WTC11 (cell line): ENCODE data around the gene OST4. TPM values are rescaled to one million over a fixed set of nuclear protein-coding genes. Genes with fewer than 3 reads are reported as not detected.

ENCODE experiments used
- ATAC-seq: fragments of 200-7000 bp; cut with Tn5 transposase; 2 replicates; pipeline ENCODE4 v1.10.0; 2021; ENCODE audit warnings: mild to moderate bottlenecking, moderate library complexity
- CTCF ChIA-PET: fragments of 300-600 bp; sonication (Branson Sonifier 250); formaldehyde crosslinking; loops from one replicate; lab custom pipeline; 2021; ENCODE audit warnings: antibody characterized with exemption; lab: Charles Lee
- POLR2A ChIA-PET: fragments of 350-600 bp; sonication (Branson Sonifier 250); formaldehyde crosslinking; loops from one replicate; lab custom pipeline; 2021; ENCODE audit warnings: antibody characterized with exemption; lab: Charles Lee
- DNase-seq: peaks from one replicate; pipeline ENCODE4 v3.0.0; 2021; ENCODE audit warnings: low spot score
- H3K27ac Mint-ChIP-seq: 2 replicates; pipeline ENCODE4 v1.8.0; 2021; ENCODE audit warnings: mixed read lengths
- H3K27me3 Mint-ChIP-seq: 2 replicates; pipeline ENCODE4 v1.8.0; 2021; ENCODE audit warnings: low read depth, mild to moderate bottlenecking, moderate library complexity, mixed read lengths
- H3K36me3 Mint-ChIP-seq: 2 replicates; pipeline ENCODE4 v1.8.0; 2021; ENCODE audit warnings: mixed read lengths
- H3K4me1 Mint-ChIP-seq: 2 replicates; pipeline ENCODE4 v1.8.0; 2022; ENCODE audit warnings: mixed read lengths
- H3K4me3 Mint-ChIP-seq: 2 replicates; pipeline ENCODE4 v1.8.0; 2021; ENCODE audit warnings: mild to moderate bottlenecking, moderate library complexity, mixed read lengths
- H3K9me3 Mint-ChIP-seq: 2 replicates; pipeline ENCODE4 v1.8.0; 2021; ENCODE audit warnings: mixed read lengths
- EMX1 ChIP-seq: fragments of 250-450 bp; sonication (Bioruptor Pico); IDR thresholded peaks from 2 replicates; pipeline ENCODE4 v1.8.0; 2021; ENCODE audit warnings: mild to moderate bottlenecking
- GABPB1 ChIP-seq: sonication (generic); formaldehyde crosslinking; IDR thresholded peaks from 2 replicates; pipeline ENCODE4 v1.8.1; 2023; ENCODE audit warnings: mild to moderate bottlenecking, missing genetic modification reagents
- TEAD1 ChIP-seq: sonication (generic); formaldehyde crosslinking; IDR thresholded peaks from 2 replicates; pipeline ENCODE4 v1.8.0; 2022; ENCODE audit warnings: mild to moderate bottlenecking, missing genetic modification reagents
- ZNF121 ChIP-seq: sonication (generic); formaldehyde crosslinking; IDR thresholded peaks from 2 replicates; pipeline ENCODE4 v1.8.0; 2023; ENCODE audit warnings: missing genetic modification reagents
- ZNF263 ChIP-seq: sonication (generic); formaldehyde crosslinking; IDR thresholded peaks from 2 replicates; pipeline ENCODE4 v1.8.1; 2022; ENCODE audit warnings: low read depth, mild to moderate bottlenecking, moderate library complexity, missing genetic modification reagents
- total RNA-seq: library from RNA; stranded (reverse); gene quantifications from 3 replicates; pipeline ENCODE4 v1.2.3, GENCODE V29; 2021
- TF ChIP-seq, protein P1 (sequence below): sonication (generic); formaldehyde crosslinking; IDR thresholded peaks from 2 replicates; pipeline ENCODE4 v1.8.1; 2023; ENCODE audit warnings: mild to moderate bottlenecking, missing genetic modification reagents, moderate library complexity
- TF ChIP-seq, protein P2 (sequence below): sonication (generic); formaldehyde crosslinking; IDR thresholded peaks from 2 replicates; pipeline ENCODE4 v1.8.0; 2023; ENCODE audit warnings: missing genetic modification reagents, mild to moderate bottlenecking, borderline replicate concordance
- TF ChIP-seq, protein P3 (sequence below): fragments of 250-450 bp; sonication (Bioruptor Pico); IDR thresholded peaks from 2 replicates; pipeline ENCODE4 v2.1.2; 2022; ENCODE audit warnings: mild to moderate bottlenecking, moderate library complexity
- TF ChIP-seq, protein P4 (sequence below): sonication (generic); formaldehyde crosslinking; IDR thresholded peaks from 2 replicates; pipeline ENCODE4 v1.8.0; 2022; ENCODE audit warnings: mild to moderate bottlenecking, missing genetic modification reagents
- TF ChIP-seq, protein P5 (sequence below): fragments of 250-450 bp; sonication (Bioruptor Pico); IDR thresholded peaks from 2 replicates; pipeline ENCODE4 v1.9.0; 2021; ENCODE audit warnings: mild to moderate bottlenecking, borderline replicate concordance
- TF ChIP-seq, protein P6 (sequence below): sonication (generic); formaldehyde crosslinking; IDR thresholded peaks from 2 replicates; pipeline ENCODE4 v1.8.0; 2023; ENCODE audit warnings: mild to moderate bottlenecking, missing genetic modification reagents
- TF ChIP-seq, protein P7 (sequence below): sonication (generic); formaldehyde crosslinking; IDR thresholded peaks from 2 replicates; pipeline ENCODE4 v1.8.1; 2022; ENCODE audit warnings: mild to moderate bottlenecking, moderate library complexity, missing genetic modification reagents
- TF ChIP-seq, protein P8 (sequence below): sonication (generic); formaldehyde crosslinking; IDR thresholded peaks from 2 replicates; pipeline ENCODE4 v1.8.0; 2022; ENCODE audit warnings: mild to moderate bottlenecking, missing genetic modification reagents

The OST4 gene
- total RNA-seq, 1 experiment from 2014 or later = 210 TPM

DNA sequence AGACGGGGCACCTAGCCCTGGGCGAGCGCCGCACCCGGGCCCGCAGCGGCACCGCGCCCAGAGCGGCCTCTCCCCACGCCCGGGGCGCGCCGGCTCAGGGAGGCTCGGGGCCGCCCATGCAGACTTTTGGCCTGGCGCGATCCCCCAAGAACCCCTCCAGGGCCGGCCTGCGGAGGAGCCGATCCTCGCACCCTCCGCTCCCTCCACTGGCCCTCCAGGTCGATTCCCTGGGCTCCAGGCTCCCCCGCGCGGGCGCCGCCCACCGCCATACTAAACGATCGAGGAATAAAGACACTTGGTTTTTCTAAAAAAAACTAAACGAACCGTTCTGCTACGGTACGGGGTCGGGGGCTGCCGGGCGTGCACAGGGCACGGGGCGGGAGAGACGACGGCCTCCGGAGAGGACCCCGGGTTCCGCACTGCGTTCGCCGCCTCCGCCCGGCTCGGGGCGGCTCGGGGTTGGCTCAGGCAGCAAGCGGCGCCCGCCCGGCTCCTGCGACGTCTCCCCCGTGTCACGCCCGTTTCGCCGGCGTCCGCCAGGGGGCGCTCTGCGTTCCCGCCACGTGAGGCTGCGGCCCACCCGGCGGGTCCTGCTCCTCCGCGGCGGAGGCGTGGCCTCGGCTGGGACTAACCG is 14.8 kb upstream of the OST4 start (continued):
- TF ChIP-seq, protein P1, sequence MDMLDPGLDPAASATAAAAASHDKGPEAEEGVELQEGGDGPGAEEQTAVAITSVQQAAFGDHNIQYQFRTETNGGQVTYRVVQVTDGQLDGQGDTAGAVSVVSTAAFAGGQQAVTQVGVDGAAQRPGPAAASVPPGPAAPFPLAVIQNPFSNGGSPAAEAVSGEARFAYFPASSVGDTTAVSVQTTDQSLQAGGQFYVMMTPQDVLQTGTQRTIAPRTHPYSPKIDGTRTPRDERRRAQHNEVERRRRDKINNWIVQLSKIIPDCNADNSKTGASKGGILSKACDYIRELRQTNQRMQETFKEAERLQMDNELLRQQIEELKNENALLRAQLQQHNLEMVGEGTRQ (CRISPR knock-in tag) = peak; percentile 87
- TF ChIP-seq, all 79 proteins: peak for 15

DNA sequence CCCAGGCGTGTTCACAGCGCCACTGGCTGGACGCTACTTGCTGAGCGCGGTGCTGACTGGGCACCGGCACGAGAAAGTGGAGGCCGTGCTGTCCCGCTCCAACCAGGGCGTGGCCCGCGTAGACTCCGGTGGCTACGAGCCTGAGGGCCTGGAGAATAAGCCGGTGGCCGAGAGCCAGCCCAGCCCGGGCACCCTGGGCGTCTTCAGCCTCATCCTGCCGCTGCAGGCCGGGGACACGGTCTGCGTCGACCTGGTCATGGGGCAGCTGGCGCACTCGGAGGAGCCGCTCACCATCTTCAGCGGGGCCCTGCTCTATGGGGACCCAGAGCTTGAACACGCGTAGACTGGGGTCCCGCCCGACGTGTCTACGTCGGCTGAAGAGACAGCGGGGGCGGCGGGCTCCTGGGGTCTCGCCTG is 14.2 kb upstream of the OST4 start:
- TF ChIP-seq ZNF263 (CRISPR knock-in tag) (no peak), GABPB1 (no peak), ZNF121 (CRISPR knock-in tag) (peak; percentile 93), TEAD1 (peak; percentile 59; the same call in 1 of the 2 replicates), EMX1 (CRISPR knock-in tag) (no peak)
- TF ChIP-seq, protein P2, sequence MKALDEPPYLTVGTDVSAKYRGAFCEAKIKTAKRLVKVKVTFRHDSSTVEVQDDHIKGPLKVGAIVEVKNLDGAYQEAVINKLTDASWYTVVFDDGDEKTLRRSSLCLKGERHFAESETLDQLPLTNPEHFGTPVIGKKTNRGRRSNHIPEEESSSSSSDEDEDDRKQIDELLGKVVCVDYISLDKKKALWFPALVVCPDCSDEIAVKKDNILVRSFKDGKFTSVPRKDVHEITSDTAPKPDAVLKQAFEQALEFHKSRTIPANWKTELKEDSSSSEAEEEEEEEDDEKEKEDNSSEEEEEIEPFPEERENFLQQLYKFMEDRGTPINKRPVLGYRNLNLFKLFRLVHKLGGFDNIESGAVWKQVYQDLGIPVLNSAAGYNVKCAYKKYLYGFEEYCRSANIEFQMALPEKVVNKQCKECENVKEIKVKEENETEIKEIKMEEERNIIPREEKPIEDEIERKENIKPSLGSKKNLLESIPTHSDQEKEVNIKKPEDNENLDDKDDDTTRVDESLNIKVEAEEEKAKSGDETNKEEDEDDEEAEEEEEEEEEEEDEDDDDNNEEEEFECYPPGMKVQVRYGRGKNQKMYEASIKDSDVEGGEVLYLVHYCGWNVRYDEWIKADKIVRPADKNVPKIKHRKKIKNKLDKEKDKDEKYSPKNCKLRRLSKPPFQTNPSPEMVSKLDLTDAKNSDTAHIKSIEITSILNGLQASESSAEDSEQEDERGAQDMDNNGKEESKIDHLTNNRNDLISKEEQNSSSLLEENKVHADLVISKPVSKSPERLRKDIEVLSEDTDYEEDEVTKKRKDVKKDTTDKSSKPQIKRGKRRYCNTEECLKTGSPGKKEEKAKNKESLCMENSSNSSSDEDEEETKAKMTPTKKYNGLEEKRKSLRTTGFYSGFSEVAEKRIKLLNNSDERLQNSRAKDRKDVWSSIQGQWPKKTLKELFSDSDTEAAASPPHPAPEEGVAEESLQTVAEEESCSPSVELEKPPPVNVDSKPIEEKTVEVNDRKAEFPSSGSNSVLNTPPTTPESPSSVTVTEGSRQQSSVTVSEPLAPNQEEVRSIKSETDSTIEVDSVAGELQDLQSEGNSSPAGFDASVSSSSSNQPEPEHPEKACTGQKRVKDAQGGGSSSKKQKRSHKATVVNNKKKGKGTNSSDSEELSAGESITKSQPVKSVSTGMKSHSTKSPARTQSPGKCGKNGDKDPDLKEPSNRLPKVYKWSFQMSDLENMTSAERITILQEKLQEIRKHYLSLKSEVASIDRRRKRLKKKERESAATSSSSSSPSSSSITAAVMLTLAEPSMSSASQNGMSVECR (CRISPR knock-in tag) = 0 out of 2 replicates have a peak, but pooled peaks have one; percentile 36
- TF ChIP-seq, protein P3, sequence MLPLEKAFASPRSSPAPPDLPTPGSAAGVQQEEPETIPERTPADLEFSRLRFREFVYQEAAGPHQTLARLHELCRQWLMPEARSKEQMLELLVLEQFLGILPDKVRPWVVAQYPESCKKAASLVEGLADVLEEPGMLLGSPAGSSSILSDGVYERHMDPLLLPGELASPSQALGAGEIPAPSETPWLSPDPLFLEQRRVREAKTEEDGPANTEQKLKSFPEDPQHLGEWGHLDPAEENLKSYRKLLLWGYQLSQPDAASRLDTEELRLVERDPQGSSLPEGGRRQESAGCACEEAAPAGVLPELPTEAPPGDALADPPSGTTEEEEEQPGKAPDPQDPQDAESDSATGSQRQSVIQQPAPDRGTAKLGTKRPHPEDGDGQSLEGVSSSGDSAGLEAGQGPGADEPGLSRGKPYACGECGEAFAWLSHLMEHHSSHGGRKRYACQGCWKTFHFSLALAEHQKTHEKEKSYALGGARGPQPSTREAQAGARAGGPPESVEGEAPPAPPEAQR (CRISPR knock-in tag) = no peak
- TF ChIP-seq, protein P4, sequence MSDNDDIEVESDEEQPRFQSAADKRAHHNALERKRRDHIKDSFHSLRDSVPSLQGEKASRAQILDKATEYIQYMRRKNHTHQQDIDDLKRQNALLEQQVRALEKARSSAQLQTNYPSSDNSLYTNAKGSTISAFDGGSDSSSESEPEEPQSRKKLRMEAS (CRISPR knock-in tag) = peak; percentile 83
- TF ChIP-seq, protein P5, sequence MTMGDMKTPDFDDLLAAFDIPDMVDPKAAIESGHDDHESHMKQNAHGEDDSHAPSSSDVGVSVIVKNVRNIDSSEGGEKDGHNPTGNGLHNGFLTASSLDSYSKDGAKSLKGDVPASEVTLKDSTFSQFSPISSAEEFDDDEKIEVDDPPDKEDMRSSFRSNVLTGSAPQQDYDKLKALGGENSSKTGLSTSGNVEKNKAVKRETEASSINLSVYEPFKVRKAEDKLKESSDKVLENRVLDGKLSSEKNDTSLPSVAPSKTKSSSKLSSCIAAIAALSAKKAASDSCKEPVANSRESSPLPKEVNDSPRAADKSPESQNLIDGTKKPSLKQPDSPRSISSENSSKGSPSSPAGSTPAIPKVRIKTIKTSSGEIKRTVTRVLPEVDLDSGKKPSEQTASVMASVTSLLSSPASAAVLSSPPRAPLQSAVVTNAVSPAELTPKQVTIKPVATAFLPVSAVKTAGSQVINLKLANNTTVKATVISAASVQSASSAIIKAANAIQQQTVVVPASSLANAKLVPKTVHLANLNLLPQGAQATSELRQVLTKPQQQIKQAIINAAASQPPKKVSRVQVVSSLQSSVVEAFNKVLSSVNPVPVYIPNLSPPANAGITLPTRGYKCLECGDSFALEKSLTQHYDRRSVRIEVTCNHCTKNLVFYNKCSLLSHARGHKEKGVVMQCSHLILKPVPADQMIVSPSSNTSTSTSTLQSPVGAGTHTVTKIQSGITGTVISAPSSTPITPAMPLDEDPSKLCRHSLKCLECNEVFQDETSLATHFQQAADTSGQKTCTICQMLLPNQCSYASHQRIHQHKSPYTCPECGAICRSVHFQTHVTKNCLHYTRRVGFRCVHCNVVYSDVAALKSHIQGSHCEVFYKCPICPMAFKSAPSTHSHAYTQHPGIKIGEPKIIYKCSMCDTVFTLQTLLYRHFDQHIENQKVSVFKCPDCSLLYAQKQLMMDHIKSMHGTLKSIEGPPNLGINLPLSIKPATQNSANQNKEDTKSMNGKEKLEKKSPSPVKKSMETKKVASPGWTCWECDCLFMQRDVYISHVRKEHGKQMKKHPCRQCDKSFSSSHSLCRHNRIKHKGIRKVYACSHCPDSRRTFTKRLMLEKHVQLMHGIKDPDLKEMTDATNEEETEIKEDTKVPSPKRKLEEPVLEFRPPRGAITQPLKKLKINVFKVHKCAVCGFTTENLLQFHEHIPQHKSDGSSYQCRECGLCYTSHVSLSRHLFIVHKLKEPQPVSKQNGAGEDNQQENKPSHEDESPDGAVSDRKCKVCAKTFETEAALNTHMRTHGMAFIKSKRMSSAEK (CRISPR knock-in tag) = 0 out of 2 replicates have a peak, but pooled peaks have one; percentile 30
- TF ChIP-seq, protein P6, sequence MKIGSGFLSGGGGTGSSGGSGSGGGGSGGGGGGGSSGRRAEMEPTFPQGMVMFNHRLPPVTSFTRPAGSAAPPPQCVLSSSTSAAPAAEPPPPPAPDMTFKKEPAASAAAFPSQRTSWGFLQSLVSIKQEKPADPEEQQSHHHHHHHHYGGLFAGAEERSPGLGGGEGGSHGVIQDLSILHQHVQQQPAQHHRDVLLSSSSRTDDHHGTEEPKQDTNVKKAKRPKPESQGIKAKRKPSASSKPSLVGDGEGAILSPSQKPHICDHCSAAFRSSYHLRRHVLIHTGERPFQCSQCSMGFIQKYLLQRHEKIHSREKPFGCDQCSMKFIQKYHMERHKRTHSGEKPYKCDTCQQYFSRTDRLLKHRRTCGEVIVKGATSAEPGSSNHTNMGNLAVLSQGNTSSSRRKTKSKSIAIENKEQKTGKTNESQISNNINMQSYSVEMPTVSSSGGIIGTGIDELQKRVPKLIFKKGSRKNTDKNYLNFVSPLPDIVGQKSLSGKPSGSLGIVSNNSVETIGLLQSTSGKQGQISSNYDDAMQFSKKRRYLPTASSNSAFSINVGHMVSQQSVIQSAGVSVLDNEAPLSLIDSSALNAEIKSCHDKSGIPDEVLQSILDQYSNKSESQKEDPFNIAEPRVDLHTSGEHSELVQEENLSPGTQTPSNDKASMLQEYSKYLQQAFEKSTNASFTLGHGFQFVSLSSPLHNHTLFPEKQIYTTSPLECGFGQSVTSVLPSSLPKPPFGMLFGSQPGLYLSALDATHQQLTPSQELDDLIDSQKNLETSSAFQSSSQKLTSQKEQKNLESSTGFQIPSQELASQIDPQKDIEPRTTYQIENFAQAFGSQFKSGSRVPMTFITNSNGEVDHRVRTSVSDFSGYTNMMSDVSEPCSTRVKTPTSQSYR = peak; percentile 77
- TF ChIP-seq, protein P7, sequence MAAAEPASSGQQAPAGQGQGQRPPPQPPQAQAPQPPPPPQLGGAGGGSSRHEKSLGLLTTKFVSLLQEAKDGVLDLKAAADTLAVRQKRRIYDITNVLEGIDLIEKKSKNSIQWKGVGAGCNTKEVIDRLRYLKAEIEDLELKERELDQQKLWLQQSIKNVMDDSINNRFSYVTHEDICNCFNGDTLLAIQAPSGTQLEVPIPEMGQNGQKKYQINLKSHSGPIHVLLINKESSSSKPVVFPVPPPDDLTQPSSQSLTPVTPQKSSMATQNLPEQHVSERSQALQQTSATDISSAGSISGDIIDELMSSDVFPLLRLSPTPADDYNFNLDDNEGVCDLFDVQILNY = no peak
- TF ChIP-seq, protein P8, sequence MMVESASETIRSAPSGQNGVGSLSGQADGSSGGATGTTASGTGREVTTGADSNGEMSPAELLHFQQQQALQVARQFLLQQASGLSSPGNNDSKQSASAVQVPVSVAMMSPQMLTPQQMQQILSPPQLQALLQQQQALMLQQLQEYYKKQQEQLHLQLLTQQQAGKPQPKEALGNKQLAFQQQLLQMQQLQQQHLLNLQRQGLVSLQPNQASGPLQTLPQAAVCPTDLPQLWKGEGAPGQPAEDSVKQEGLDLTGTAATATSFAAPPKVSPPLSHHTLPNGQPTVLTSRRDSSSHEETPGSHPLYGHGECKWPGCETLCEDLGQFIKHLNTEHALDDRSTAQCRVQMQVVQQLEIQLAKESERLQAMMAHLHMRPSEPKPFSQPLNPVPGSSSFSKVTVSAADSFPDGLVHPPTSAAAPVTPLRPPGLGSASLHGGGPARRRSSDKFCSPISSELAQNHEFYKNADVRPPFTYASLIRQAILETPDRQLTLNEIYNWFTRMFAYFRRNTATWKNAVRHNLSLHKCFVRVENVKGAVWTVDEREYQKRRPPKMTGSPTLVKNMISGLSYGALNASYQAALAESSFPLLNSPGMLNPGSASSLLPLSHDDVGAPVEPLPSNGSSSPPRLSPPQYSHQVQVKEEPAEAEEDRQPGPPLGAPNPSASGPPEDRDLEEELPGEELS (CRISPR knock-in tag) = no peak
- H3K36me3 Mint-ChIP-seq = no peaks in the 10 kb centered on the region
- peaks cover 26% of the 10 kb centered on the region for H3K4me1 Mint-ChIP-seq
- H3K9me3 Mint-ChIP-seq = no peaks in the 10 kb centered on the region
- ATAC-seq (peak; percentile 3), DNase-seq (peak; percentile 61)
- ChIA-PET CTCF (interaction anchor here (0.6 to 6.4 kb wide), 8 partner anchors 13 to 194 kb away, joined by 3 to 50 read pairs (median 4); partner anchors contain the start of genes AGBL5 and OST4), POLR2A (interaction anchor here (0.9 to 2.4 kb wide), 3 partner anchors 14 to 35 kb away, joined by 3 to 9 read pairs (median 9); partner anchors contain the start of genes AGBL5 and OST4)
- peaks cover 23% of the 10 kb centered on the region for H3K27me3 Mint-ChIP-seq
- H3K4me3 Mint-ChIP-seq = peak overlapping the region; percentile 70
- H3K27ac Mint-ChIP-seq = no peak overlapping the region
